Measurements from ENCODE around the gene SLC27A5. TPM values are rescaled to one million over a fixed set of nuclear protein-coding genes. Genes with fewer than 3 reads are reported as not detected.

Gene SLC27A5
- total and polyA plus RNA-seq, 2 of the 13 experiments (the other 11 are each of a cell fraction or from before 2014, with no cell fraction given) = 30.3 to 40.2 TPM

GRCh38 chr19:58510084-58510862 is 1.5 kb downstream of the SLC27A5 start (continued):
- TF ChIP-seq ZFP91 (CRISPR knock-in tag; IDR thresholded peaks at IDR 0.05; ENCODE audit: borderline replicate concordance) = 0 out of 2 replicates have a peak, but pooled peaks have one; percentile 9
- no peak for TF ChIP-seq GPBP1L1 (CRISPR knock-in tag; IDR thresholded peaks at IDR 0.05)
- TF ChIP-seq, protein P1, sequence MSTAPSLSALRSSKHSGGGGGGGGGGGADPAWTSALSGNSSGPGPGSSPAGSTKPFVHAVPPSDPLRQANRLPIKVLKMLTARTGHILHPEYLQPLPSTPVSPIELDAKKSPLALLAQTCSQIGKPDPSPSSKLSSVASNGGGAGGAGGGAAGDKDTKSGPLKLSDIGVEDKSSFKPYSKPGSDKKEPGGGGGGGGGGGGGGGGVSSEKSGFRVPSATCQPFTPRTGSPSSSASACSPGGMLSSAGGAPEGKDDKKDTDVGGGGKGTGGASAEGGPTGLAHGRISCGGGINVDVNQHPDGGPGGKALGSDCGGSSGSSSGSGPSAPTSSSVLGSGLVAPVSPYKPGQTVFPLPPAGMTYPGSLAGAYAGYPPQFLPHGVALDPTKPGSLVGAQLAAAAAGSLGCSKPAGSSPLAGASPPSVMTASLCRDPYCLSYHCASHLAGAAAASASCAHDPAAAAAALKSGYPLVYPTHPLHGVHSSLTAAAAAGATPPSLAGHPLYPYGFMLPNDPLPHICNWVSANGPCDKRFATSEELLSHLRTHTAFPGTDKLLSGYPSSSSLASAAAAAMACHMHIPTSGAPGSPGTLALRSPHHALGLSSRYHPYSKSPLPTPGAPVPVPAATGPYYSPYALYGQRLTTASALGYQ (CRISPR knock-in tag; IDR thresholded peaks at IDR 0.05) = no peak
- TF ChIP-seq, protein P2, sequence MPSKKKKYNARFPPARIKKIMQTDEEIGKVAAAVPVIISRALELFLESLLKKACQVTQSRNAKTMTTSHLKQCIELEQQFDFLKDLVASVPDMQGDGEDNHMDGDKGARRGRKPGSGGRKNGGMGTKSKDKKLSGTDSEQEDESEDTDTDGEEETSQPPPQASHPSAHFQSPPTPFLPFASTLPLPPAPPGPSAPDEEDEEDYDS (CRISPR knock-in tag; IDR thresholded peaks at IDR 0.05) = no peak
- no peak for TF ChIP-seq MLLT10 (CRISPR knock-in tag; IDR thresholded peaks at IDR 0.05)
- TF ChIP-seq, protein P3, sequence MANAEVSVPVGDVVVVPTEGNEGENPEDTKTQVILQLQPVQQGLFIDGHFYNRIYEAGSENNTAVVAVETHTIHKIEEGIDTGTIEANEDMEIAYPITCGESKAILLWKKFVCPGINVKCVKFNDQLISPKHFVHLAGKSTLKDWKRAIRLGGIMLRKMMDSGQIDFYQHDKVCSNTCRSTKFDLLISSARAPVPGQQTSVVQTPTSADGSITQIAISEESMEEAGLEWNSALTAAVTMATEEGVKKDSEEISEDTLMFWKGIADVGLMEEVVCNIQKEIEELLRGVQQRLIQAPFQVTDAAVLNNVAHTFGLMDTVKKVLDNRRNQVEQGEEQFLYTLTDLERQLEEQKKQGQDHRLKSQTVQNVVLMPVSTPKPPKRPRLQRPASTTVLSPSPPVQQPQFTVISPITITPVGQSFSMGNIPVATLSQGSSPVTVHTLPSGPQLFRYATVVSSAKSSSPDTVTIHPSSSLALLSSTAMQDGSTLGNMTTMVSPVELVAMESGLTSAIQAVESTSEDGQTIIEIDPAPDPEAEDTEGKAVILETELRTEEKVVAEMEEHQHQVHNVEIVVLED (CRISPR knock-in tag; IDR thresholded peaks at IDR 0.05; ENCODE audit: borderline replicate concordance) = peak; percentile 61; the same call in 1 of the 2 replicates
- TF ChIP-seq, protein P4, sequence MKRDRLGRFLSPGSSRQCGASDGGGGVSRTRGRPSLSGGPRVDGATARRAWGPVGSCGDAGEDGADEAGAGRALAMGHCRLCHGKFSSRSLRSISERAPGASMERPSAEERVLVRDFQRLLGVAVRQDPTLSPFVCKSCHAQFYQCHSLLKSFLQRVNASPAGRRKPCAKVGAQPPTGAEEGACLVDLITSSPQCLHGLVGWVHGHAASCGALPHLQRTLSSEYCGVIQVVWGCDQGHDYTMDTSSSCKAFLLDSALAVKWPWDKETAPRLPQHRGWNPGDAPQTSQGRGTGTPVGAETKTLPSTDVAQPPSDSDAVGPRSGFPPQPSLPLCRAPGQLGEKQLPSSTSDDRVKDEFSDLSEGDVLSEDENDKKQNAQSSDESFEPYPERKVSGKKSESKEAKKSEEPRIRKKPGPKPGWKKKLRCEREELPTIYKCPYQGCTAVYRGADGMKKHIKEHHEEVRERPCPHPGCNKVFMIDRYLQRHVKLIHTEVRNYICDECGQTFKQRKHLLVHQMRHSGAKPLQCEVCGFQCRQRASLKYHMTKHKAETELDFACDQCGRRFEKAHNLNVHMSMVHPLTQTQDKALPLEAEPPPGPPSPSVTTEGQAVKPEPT (CRISPR knock-in tag; IDR thresholded peaks at IDR 0.05; ENCODE audit: low read depth) = no peak
- TF ChIP-seq NONO (IDR thresholded peaks at IDR 0.05) = no peak
- TF ChIP-seq NONO (CRISPR knock-in tag; conservative IDR thresholded peaks at IDR 0.05) = peak; percentile 30
- peak; percentile 78; the same call in 1 of the 2 replicates for TF ChIP-seq RXRA (CRISPR knock-in tag; IDR thresholded peaks at IDR 0.05)
- TF ChIP-seq LCORL (IDR thresholded peaks at IDR 0.05) = no peak
- peak; percentile 89 for TF ChIP-seq LCORL (CRISPR knock-in tag; IDR thresholded peaks at IDR 0.05)
- TF ChIP-seq MED13 (CRISPR knock-in tag; IDR thresholded peaks at IDR 0.05) = no peak
- TF ChIP-seq ZNF513 (CRISPR knock-in tag; conservative IDR thresholded peaks at IDR 0.05) = no peak
- TF ChIP-seq ZNF274 (CRISPR knock-in tag; IDR thresholded peaks at IDR 0.05) = no peak
- no peak for TF ChIP-seq ZNF737 (CRISPR knock-in tag; IDR thresholded peaks at IDR 0.05; ENCODE audit: borderline replicate concordance)

All from HepG2 (cell line).